Measurements from ENCODE around the gene TEC. TPM values are rescaled to one million over a fixed set of nuclear protein-coding genes. Genes with fewer than 3 reads are reported as not detected.

TEC gene
- total RNA-seq, 1 donor from 2014 or later: 1.4 TPM

GRCh38 chr4:48215977-48216376 lies 53.7 kb downstream of the TEC start:
- no peak overlapping the region for H3K4me3 ChIP-seq (ENCODE audit: low read depth, low read length)
- TF ChIP-seq CTCF (conservative IDR thresholded peaks at IDR 0.05; ENCODE audit: low read depth, low read length): no peak
- DNase-seq (ENCODE audit: low read depth): no peak

- no peak for DNase-seq (ENCODE audit: low read depth)
- no peak overlapping the region for H3K4me3 ChIP-seq (ENCODE audit: low read depth, low read length)
- no peak for TF ChIP-seq CTCF (conservative IDR thresholded peaks at IDR 0.05; ENCODE audit: low read depth, low read length)
These were observed 57.5 kb downstream of the TEC start for GRCh38 chr4:48212165-48212564.

- no peak for DNase-seq (ENCODE audit: low read depth)
- H3K4me3 ChIP-seq (ENCODE audit: low read depth, low read length): no peak overlapping the region
- no peak for TF ChIP-seq CTCF (conservative IDR thresholded peaks at IDR 0.05; ENCODE audit: low read depth, low read length)
These were observed 58.7 kb downstream of the TEC start for GRCh38 chr4:48210966-48211328.

- DNase-seq (ENCODE audit: low read depth): no peak
- no peak for TF ChIP-seq CTCF (conservative IDR thresholded peaks at IDR 0.05; ENCODE audit: low read depth, low read length)
- H3K4me3 ChIP-seq (ENCODE audit: low read depth, low read length): no peak overlapping the region
These were observed 64.0 kb downstream of the TEC start for GRCh38 chr4:48205626-48206025.

GRCh38 chr4:48205107-48205506 lies 64.5 kb downstream of the TEC start:
- no peak for TF ChIP-seq CTCF (conservative IDR thresholded peaks at IDR 0.05; ENCODE audit: low read depth, low read length)
- H3K4me3 ChIP-seq (ENCODE audit: low read depth, low read length): no peak overlapping the region
- DNase-seq (ENCODE audit: low read depth): no peak

- no peak overlapping the region for H3K4me3 ChIP-seq (ENCODE audit: low read depth, low read length)
- TF ChIP-seq CTCF (conservative IDR thresholded peaks at IDR 0.05; ENCODE audit: low read depth, low read length): no peak
- DNase-seq (ENCODE audit: low read depth): no peak
These were observed 65.8 kb downstream of the TEC start for GRCh38 chr4:48203819-48204218.

- H3K4me3 ChIP-seq (ENCODE audit: low read depth, low read length): no peak overlapping the region
- no peak for TF ChIP-seq CTCF (conservative IDR thresholded peaks at IDR 0.05; ENCODE audit: low read depth, low read length)
- DNase-seq (ENCODE audit: low read depth): no peak
These were observed 71.9 kb downstream of the TEC start for GRCh38 chr4:48197643-48198237.

All from epithelial cell of proximal tubule (primary cell).